CD14-positive monocyte (primary cell): Measurements from ENCODE around the gene ABCA6. TPM values are rescaled to one million over a fixed set of nuclear protein-coding genes. Genes with fewer than 3 reads are reported as not detected.

ENCODE experiments used
- DNase-seq, 3 donors: peaks; one replicate each; pipeline ENCODE4 v3.0.0-alpha.2; 2011 to 2022
- H2AFZ ChIP-seq: 2 replicates; pipeline ENCODE4 v1.6.0; 2012; ENCODE audit warnings: mild to moderate bottlenecking, low read depth, low read length, inconsistent platforms; ENCODE audit not compliant: insufficient read depth, poor library complexity, severe bottlenecking
- H3K27ac ChIP-seq, 2 donors: 1 replicate in 1 of 2; 2 replicates in 1 of 2; pipeline ENCODE4 v1.5.1; 2012 to 2013; ENCODE audit warnings: low read length in 2 of 2, control low read depth in 1 of 2, inconsistent platforms in 1 of 2, low read depth in 1 of 2, mild to moderate bottlenecking in 1 of 2
- H3K27me3 ChIP-seq, 2 donors: one replicate each; pipeline versions ENCODE4 v1.6.0 to v1.6.1; 2011 to 2013; ENCODE audit warnings: low read length in 2 of 2; ENCODE audit not compliant: control insufficient read depth in 2 of 2, insufficient read depth in 2 of 2
- H3K36me3 ChIP-seq, 2 donors: replicated peaks in 1 of 2; 1 replicate in 1 of 2; 2 replicates in 1 of 2; pipeline versions ENCODE4 v1.5.1 to v1.6.1; 2012 to 2013; ENCODE audit warnings: low read length in 2 of 2, control low read depth in 1 of 2, inconsistent platforms in 1 of 2, mild to moderate bottlenecking in 1 of 2; ENCODE audit not compliant: insufficient read depth in 2 of 2, control insufficient read depth in 1 of 2
- H3K4me1 ChIP-seq, 2 donors: 1 replicate in 1 of 2; 2 replicates in 1 of 2; pipeline versions ENCODE4 v1.5.1 to v1.6.1; 2012 to 2013; ENCODE audit warnings: low read length in 2 of 2, control low read depth in 1 of 2, inconsistent platforms in 1 of 2, mild to moderate bottlenecking in 1 of 2, moderate library complexity in 1 of 2; ENCODE audit not compliant: insufficient read depth in 2 of 2, control insufficient read depth in 1 of 2
- H3K4me2 ChIP-seq: replicated peaks from 2 replicates; pipeline ENCODE3; 2012; ENCODE audit warnings: low read length, moderate library complexity, mild to moderate bottlenecking; ENCODE audit not compliant: poor library complexity, severe bottlenecking; ENCODE audit errors: extremely low read depth
- H3K4me3 ChIP-seq, 3 experiments: fragments of 200-600 bp in 1 of 3; sonication (generic) in 1 of 3; replicated peaks in 1 of 3; 1 replicate in 2 of 3; 2 replicates in 1 of 3; pipeline ENCODE4 v1.5.1; 2011 to 2013; ENCODE audit warnings: low read length in 3 of 3, mild to moderate bottlenecking in 3 of 3, control low read depth in 2 of 3, low read depth in 2 of 3, inconsistent platforms in 1 of 3, moderate library complexity in 1 of 3
- H3K79me2 ChIP-seq: 2 replicates; pipeline ENCODE4 v1.6.0; 2012; ENCODE audit warnings: mild to moderate bottlenecking, control low read depth, inconsistent platforms, low read length, moderate library complexity; ENCODE audit not compliant: insufficient read depth
- H3K9ac ChIP-seq: 2 replicates; pipeline ENCODE4 v1.6.0; 2017; ENCODE audit warnings: low read length, mild to moderate bottlenecking; ENCODE audit not compliant: insufficient read depth, poor library complexity, severe bottlenecking
- H3K9me3 ChIP-seq, 2 donors: replicated peaks in 1 of 2; 1 replicate in 1 of 2; 2 replicates in 1 of 2; pipeline versions ENCODE4 v1.5.1 to v1.6.1; 2012 to 2013; ENCODE audit warnings: low read length in 2 of 2, control low read depth in 1 of 2; ENCODE audit not compliant: control insufficient read depth in 1 of 2, insufficient read depth in 1 of 2
- H4K20me1 ChIP-seq: 2 replicates; pipeline ENCODE4 v1.6.0; 2012; ENCODE audit warnings: mild to moderate bottlenecking, low read length, control low read depth, moderate library complexity; ENCODE audit not compliant: insufficient read depth
- H3K27ac Mint-ChIP-seq, 7 donors: one replicate each; pipeline ENCODE4 v1.8.0; 2020; ENCODE audit warnings: mild to moderate bottlenecking in 7 of 7, mixed read lengths in 7 of 7, moderate library complexity in 6 of 7, inconsistent platforms in 2 of 7
- H3K27me3 Mint-ChIP-seq, 3 donors: one replicate each; pipeline ENCODE4 v1.8.0; 2021 to 2022; ENCODE audit warnings: low read depth in 3 of 3, mild to moderate bottlenecking in 3 of 3, mixed read lengths in 3 of 3, moderate library complexity in 3 of 3, inconsistent platforms in 1 of 3
- H3K36me3 Mint-ChIP-seq, 2 donors: one replicate each; pipeline ENCODE4 v1.8.0; 2020; ENCODE audit warnings: mixed read lengths in 2 of 2, inconsistent platforms in 1 of 2, mild to moderate bottlenecking in 1 of 2
- H3K4me1 Mint-ChIP-seq: one replicate; pipeline ENCODE4 v1.8.0; 2020; ENCODE audit warnings: mild to moderate bottlenecking, mixed read lengths
- H3K4me3 Mint-ChIP-seq, 2 donors: one replicate each; pipeline ENCODE4 v1.8.0; 2020; ENCODE audit warnings: mild to moderate bottlenecking in 2 of 2, mixed read lengths in 2 of 2, moderate library complexity in 1 of 2
- H3K9me3 Mint-ChIP-seq, 7 donors: one replicate each; pipeline ENCODE4 v1.8.0; 2020 to 2022; ENCODE audit warnings: mixed read lengths in 7 of 7, mild to moderate bottlenecking in 6 of 7, moderate library complexity in 6 of 7, inconsistent platforms in 2 of 7
- CTCF ChIP-seq: fragments of 200-600 bp; IDR thresholded peaks from one replicate; pipeline ENCODE4 v1.8.0; 2022; ENCODE audit warnings: antibody characterized with exemption, mild to moderate bottlenecking
- whole genome bisulfite sequencing: methylation state at CpG from one replicate; pipeline ENCODE4 v1.1.5; 2013; ENCODE audit warnings: missing lambda C conversion rate; ENCODE audit not compliant: insufficient coverage; 5-methylcytosine and 5-hydroxymethylcytosine counted together
- intact Hi-C, 2 donors: fragments of 100-400 bp; cut with micrococcal nuclease; formaldehyde crosslinking; loops; one replicate each; pipeline versions ENCODE4 v1.15.0 to v1.15.1; 2023
- polyA plus RNA-seq, 3 donors: library from polyadenylated mRNA; depleted of rRNA in 1 of 3; unstranded in 2 of 3; stranded (reverse) in 1 of 3; fragments of 300-500 nt in 2 of 3; fragments of >200 nt in 1 of 3; fragmentation: Illumina TruSeq in 2 of 3; gene quantifications; 1 replicate in 2 of 3; 2 replicates in 1 of 3; pipeline ENCODE4 v1.2.3, GENCODE V29; 2012 to 2021

The ABCA6 gene
- polyA plus RNA-seq, 3 donors = 0.52 to 0.93 (median 0.76) TPM

DNA sequence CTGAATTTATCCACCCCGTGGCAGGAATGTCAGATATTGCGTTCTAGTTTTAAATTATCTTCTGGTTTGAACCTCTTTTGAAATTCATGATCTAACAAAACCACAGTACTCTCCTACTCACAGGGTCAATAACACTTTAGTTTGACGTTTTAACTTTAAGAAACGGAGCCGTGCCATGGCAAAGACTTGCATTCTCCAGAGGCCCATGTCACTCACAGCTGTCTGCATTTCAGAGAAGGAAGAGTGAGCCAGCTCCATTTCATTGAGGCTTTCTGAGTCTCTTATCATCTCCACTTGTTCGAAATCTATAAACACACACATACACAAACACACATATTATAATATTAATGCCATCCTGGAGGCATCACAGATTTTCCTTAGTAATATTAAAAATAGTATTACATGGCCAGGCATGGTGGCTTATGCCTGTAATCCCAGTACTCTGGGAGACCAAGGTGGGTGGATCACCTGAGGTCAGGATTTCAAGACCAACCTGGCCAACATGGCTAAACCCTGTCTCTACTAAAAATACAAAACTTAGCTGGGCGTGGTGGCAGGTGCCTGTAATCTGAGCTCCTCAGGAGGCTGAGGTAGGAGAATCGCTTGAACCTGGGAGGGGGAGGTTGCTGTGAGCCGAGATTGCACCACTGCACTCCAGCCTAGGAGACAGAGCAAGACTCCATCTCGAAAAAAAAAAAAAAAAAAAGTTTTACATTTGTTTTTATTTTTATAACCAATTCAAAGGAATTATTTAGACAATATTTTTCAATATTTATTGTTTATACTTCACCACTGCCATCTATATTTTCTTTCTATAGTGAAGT lies 35.6 kb downstream of the ABCA6 start:
- Histone ChIP-seq H3K27ac (no peak overlapping the region), H3K4me3 (no peak overlapping the region), H3K4me2 (no peak overlapping the region), H3K27me3 (no peaks in the 10 kb centered on the region), H3K9me3 (no peaks in the 10 kb centered on the region), H2AFZ (no peak overlapping the region), H3K79me2 (no peaks in the 10 kb centered on the region), H3K9ac (no peak overlapping the region), H3K4me1 (no peaks in the 10 kb centered on the region), H4K20me1 (no peaks in the 10 kb centered on the region), H3K36me3 (no peaks in the 10 kb centered on the region)
- intact Hi-C loops = no loop called here
- no peaks in the 10 kb centered on the region for H3K36me3 Mint-ChIP-seq
- 95% methylated on average over 3 of the region's 10 CpGs for WGBS
- TF ChIP-seq CTCF = no peak
- H3K27me3 Mint-ChIP-seq = no peaks in the 10 kb centered on the region
- no peak overlapping the region for H3K27ac Mint-ChIP-seq
- H3K4me3 Mint-ChIP-seq = no peak overlapping the region
- H3K9me3 Mint-ChIP-seq = peaks cover 0 to 7% (median 2%) of the 10 kb centered on the region in 7 donors
- no peak for DNase-seq
- peaks cover 3% of the 10 kb centered on the region for H3K4me1 Mint-ChIP-seq

DNA sequence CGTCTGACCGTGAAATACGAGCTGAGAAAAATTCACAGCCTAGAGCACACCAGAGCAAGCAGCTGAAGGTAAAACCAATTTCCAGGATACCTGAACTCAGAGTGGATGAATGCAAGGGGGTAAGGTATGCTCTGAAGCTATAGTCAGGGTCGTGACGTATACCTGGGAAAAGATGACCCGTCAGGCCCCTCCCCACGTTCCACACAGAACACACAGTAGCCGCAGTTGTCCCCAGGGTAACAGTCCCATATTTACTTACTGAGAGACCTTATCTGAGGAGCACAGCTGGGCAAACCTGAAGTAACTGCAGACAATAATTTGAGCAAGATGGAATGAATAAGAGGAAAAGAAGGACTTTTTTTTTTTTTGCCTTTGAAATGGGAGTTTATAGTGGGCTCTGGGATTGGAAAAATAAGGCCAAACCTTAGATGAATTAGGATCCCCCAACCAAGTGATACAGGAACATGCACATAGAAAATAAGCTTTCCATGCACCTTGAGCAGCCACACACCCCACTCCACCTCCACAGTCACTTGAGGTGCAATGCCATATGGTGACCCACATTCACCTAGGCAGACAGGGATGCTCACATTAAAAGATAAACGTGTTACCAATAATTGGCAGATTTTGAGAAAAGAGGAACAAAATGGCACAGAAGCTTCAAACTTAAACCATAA lies 38.0 kb downstream of the ABCA6 start:
- WGBS = no CpG with 5 or more reads among the region's 9 CpGs
- Mint-ChIP-seq H3K4me3 (no peak overlapping the region), H3K27me3 (no peaks in the 10 kb centered on the region), H3K36me3 (no peaks in the 10 kb centered on the region), H3K4me1 (peaks cover 21% of the 10 kb centered on the region), H3K27ac (no peak overlapping the region), H3K9me3 (peaks cover 0 to 5% (median 2%) of the 10 kb centered on the region in 7 donors)
- no peak overlapping the region for H3K9ac ChIP-seq
- no peak for TF ChIP-seq CTCF
- H3K27me3 ChIP-seq = no peaks in the 10 kb centered on the region
- no peak for DNase-seq
- no peaks in the 10 kb centered on the region for H3K36me3 ChIP-seq
- no peak overlapping the region for H3K4me2 ChIP-seq
- no peak overlapping the region for H3K27ac ChIP-seq
- no peaks in the 10 kb centered on the region for H3K9me3 ChIP-seq
- H3K79me2 ChIP-seq = no peaks in the 10 kb centered on the region
- no peak overlapping the region for H2AFZ ChIP-seq
- no peaks in the 10 kb centered on the region for H4K20me1 ChIP-seq
- no peak overlapping the region for H3K4me3 ChIP-seq
- peaks cover 16 to 24% of the 10 kb centered on the region in 2 donors for H3K4me1 ChIP-seq
- intact Hi-C loops = no loop called here
